Subcutaneous abdominal adipose tissue (tissue), 5 donors: ENCODE data around the gene CLBA1.
"Not testable (repeated sequence)": the region's sequence is repeated elsewhere in the genome, so short reads cannot be mapped to it uniquely, and the experiment has no call there.

Experiments
- H3K27ac ChIP-seq: one replicate; pipeline ENCODE4 v1.7.0; 2013; ENCODE audit warnings: low read depth, mild to moderate bottlenecking, inconsistent platforms, low read length, moderate library complexity
- H3K27me3 ChIP-seq, 5 donors: one replicate each; pipeline ENCODE4 v1.7.0; 2013; ENCODE audit warnings: low read length in 5 of 5, inconsistent platforms in 1 of 5; ENCODE audit not compliant: control insufficient read depth in 5 of 5, insufficient read depth in 4 of 5
- H3K36me3 ChIP-seq, 5 donors: one replicate each; pipeline ENCODE4 v1.7.0; 2013; ENCODE audit warnings: low read length in 5 of 5; ENCODE audit not compliant: control insufficient read depth in 5 of 5, insufficient read depth in 5 of 5
- H3K4me1 ChIP-seq, 5 donors: one replicate each; pipeline ENCODE4 v1.7.0; 2013; ENCODE audit warnings: low read length in 5 of 5, mild to moderate bottlenecking in 3 of 5, moderate library complexity in 1 of 5; ENCODE audit not compliant: control insufficient read depth in 5 of 5, insufficient read depth in 5 of 5
- H3K4me3 ChIP-seq, 5 donors: one replicate each; pipeline ENCODE4 v1.7.0; 2013; ENCODE audit warnings: low read length in 5 of 5, low read depth in 1 of 5
- H3K9ac ChIP-seq, 5 donors: one replicate each; pipeline ENCODE4 v1.7.0; 2013; ENCODE audit warnings: low read length in 5 of 5, mild to moderate bottlenecking in 4 of 5, moderate library complexity in 3 of 5
- H3K9me3 ChIP-seq, 5 donors: one replicate each; pipeline ENCODE4 v1.7.0; 2013; ENCODE audit warnings: low read length in 5 of 5; ENCODE audit not compliant: control insufficient read depth in 5 of 5
- donor health status: healthy.
- donor health status: healthy.
- donor health status: healthy.
- donor health status: healthy.
- donor health status: healthy.

The CLBA1 gene

GRCh38 chr14:104941508-104942365, 43.9 kb upstream of the CLBA1 start:
- Histone ChIP-seq H3K27ac (no peak overlapping the region), H3K4me3 (no peak overlapping the region), H3K36me3 (no peaks in the 10 kb centered on the region)

GRCh38 chr14:104942586-104942985, 43.0 kb upstream of the CLBA1 start:
- H3K27ac ChIP-seq: no peak overlapping the region
- no peaks in the 10 kb centered on the region for H3K4me1 ChIP-seq
- H3K36me3 ChIP-seq: no peaks in the 10 kb centered on the region
- H3K9ac ChIP-seq: no peak overlapping the region
- H3K9me3 ChIP-seq: no peaks in the 10 kb centered on the region
- no peak overlapping the region for H3K4me3 ChIP-seq
- peaks cover 0 to 9% (median 2%) of the 10 kb centered on the region in 5 donors for H3K27me3 ChIP-seq

More at GRCh38 chr14:104941508-104942365, 43.9 kb upstream of the CLBA1 start:
- H3K27me3 ChIP-seq: peaks cover 0 to 12% (median 2%) of the 10 kb centered on the region in 5 donors
- H3K9ac ChIP-seq: no peak overlapping the region
- no peaks in the 10 kb centered on the region for H3K4me1 ChIP-seq
- H3K9me3 ChIP-seq: no peaks in the 10 kb centered on the region

DNA sequence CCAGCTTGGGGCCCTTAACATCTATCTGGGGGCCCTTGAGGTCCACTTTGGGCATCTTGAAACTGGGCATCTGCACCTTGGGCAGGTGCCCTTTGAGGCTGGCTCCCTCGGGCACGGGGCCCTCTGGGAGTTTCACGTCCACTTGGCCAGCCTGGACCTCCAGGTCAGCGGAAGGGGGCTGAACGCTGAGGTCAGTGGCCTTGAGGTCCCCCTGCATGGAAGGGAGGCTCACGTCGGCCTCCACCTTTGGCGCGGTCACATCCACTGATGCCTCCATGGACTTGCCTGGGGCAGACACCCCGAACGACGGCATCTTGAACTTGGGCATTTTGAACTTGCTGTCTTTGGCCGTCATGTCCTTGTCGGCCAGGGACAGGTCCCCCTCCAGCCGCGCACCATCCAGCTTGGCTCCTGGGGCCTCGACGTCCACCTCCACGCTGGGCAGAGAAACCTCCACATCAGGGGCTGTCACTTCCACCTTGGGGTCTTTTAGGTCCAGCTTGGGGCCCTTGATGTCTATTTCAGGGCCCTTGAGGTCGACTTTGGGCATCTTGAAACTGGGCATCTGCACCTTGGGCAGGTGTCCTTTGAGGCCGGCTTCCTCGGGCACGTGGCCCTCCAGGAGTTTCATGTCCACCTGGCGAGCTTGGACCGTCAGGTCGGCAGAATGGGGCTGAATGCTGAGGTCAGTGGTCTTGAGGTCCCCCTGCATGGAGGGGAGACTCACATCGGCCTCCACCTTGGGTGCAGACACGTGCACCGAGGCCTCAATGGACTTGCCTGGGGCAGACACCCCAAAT, 42.2 kb upstream of the CLBA1 start:
- not testable (repeated sequence) for H3K27ac ChIP-seq, H3K9me3 ChIP-seq, H3K4me3 ChIP-seq, H3K27me3 ChIP-seq, H3K4me1 ChIP-seq, H3K9ac ChIP-seq, H3K36me3 ChIP-seq

- H3K4me1 ChIP-seq, H3K9me3 ChIP-seq, H3K4me3 ChIP-seq, H3K9ac ChIP-seq, H3K36me3 ChIP-seq, H3K27ac ChIP-seq, H3K27me3 ChIP-seq: not testable (repeated sequence)
Measured at GRCh38 chr14:104944016-104944308, 41.6 kb upstream of the CLBA1 start.

- H3K27me3 ChIP-seq: not testable (repeated sequence)
Measured at GRCh38 chr14:104944436-104945205, 41.0 kb upstream of the CLBA1 start.

GRCh38 chr14:104945266-104945665, 40.3 kb upstream of the CLBA1 start:
- not testable (repeated sequence) for H3K9ac ChIP-seq, H3K4me1 ChIP-seq, H3K9me3 ChIP-seq, H3K27me3 ChIP-seq, H3K36me3 ChIP-seq, H3K27ac ChIP-seq, H3K4me3 ChIP-seq

More at GRCh38 chr14:104944436-104945205, 41.0 kb upstream of the CLBA1 start:
- H3K4me3 ChIP-seq, H3K9me3 ChIP-seq, H3K36me3 ChIP-seq, H3K27ac ChIP-seq, H3K4me1 ChIP-seq, H3K9ac ChIP-seq: not testable (repeated sequence)

DNA sequence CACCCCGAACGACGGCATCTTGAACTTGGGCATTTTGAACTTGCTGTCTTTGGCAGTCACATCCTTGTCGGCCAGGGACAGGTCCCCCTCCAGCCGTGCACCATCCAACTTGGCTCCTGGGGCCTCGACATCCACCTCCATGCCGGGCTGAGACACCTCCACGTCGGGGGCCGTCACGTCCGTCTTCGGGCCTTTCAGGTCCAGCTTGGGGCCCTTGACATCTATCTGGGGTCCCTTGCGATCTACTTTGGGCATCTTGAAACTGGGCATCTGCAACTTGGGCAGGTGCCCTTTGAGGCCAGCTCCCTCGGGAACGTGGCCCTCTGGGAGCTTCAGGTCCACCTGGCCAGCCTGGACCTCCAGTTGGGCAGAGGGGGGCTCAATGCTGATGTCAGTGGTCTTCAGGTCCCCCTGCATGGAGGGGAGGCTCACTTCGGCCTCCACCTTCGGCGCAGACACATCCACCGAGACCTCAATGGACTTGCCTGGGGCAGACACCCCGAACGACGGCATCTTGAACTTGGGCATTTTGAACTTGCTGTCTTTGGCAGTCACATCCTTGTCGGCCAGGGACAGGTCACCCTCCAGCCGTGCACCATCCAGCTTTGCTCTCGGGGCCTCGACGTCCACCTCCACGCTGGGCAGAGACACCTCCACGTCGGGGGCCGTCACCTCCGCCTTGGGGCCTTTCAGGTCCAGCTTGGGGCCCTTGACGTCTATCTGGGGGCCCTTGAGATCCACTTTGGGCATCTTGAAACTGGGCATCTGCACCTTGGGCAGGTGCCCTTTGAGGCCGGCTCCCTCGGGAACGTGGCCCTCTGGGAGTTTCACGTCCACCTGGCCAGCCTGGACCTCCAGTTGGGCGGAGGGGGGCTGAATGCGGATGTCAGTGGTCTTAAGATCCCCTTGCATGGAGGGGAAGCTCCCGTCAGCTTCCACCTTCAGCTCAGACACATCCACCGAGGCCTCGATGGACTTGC, 39.3 kb upstream of the CLBA1 start:
- not testable (repeated sequence) for H3K36me3 ChIP-seq, H3K9ac ChIP-seq

DNA sequence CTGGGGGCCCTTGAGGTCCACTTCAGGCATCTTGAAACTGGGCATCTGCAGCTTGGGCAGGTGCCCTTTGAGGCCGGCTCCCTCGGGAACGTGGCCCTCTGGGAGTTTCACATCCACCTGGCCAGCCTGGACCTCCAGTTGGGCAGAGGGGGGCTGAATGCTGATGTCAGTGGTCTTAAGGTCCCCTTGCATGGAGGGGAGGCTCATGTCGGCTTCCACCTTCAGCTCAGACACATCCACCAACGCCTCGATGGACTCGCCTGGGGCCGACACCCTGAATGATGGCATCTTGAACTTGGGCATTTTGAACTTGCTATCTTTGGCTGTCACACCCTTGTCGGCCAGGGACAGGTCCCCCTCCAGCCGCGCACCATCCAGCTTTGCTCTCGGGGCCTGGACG, 38.4 kb upstream of the CLBA1 start:
- H3K4me1 ChIP-seq, H3K27me3 ChIP-seq, H3K36me3 ChIP-seq, H3K27ac ChIP-seq, H3K9ac ChIP-seq, H3K4me3 ChIP-seq, H3K9me3 ChIP-seq: not testable (repeated sequence)

More for the DNA sequence above, 39.3 kb upstream of the CLBA1 start:
- not testable (repeated sequence) for H3K4me1 ChIP-seq, H3K27ac ChIP-seq, H3K4me3 ChIP-seq, H3K27me3 ChIP-seq, H3K9me3 ChIP-seq

DNA sequence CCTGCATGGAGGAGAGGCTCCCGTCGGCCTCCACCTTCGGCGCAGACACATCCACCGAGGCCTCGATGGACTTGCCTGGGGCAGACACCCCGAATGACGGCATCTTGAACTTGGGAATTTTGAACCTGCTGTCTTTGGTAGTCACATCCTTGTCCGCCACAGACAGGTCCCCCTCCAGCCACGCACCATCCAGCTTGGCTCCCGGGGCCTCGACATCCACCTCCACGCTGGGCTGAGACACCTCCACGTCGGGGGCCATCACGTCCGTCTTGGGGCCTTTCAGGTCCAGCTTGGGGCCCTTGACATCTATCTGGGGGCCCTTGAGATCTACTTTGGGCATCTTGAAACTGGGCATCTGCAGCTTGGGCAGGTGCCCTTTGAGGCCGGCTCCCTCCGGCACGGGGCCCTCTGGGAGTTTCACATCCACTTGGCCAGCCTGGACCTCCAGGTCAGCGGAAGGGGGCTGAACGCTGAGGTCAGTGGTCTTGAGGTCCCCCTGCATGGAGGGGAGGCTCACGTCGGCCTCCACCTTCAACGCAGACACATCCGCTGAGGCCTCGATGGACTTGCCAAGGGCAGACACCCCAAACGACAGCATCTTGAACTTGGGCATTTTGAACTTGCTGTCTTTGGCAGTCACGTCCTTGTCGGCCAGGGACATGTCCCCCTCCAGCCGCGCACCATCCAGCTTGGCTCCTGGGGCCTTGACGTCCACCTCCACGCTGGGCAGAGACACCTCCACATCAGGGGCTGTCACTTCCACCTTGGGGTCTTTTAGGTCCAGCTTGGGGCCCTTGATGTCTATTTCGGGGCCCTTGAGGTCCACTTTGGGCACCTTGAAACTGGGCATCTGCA, 37.5 kb upstream of the CLBA1 start:
- not testable (repeated sequence) for H3K4me3 ChIP-seq, H3K9ac ChIP-seq, H3K27me3 ChIP-seq, H3K36me3 ChIP-seq, H3K4me1 ChIP-seq, H3K27ac ChIP-seq, H3K9me3 ChIP-seq
